Endothelial cell of umbilical vein (primary cell): ENCODE results near the gene DHRS11. TPM values are rescaled to one million over a fixed set of nuclear protein-coding genes. Genes with fewer than 3 reads are reported as not detected.

ENCODE experiments used
- BruUV-seq: library from RNA; stranded (reverse); fragments of 400-500 nt; replicated peaks from 2 replicates; lab custom pipeline; 2021; lab: Mats Ljungman, UMichigan
- CTCF ChIA-PET: fragments of 300-600, 350-600 bp; sonication (Branson Sonifier 250); formaldehyde crosslinking; loops from one replicate; lab custom pipeline; 2021; ENCODE audit warnings: antibody characterized with exemption, inconsistent platforms; lab: Charles Lee
- POLR2A ChIA-PET: fragments of 300-600, 350-600 bp; sonication (Branson Sonifier 250); formaldehyde crosslinking; loops from one replicate; lab custom pipeline; 2021; ENCODE audit warnings: antibody characterized with exemption, inconsistent platforms; lab: Charles Lee
- DNase-seq: peaks from one replicate; pipeline ENCODE4 v3.0.0-alpha.2; 2011; ENCODE audit warnings: low read depth, low spot score
- FAIRE-seq: peaks from 2 replicates; lab custom pipeline; 2011; peaks lifted over from hg19 to GRCh38; lab: Jason Lieb, UNC
- H2AFZ ChIP-seq: 2 replicates; pipeline ENCODE4 v1.6.0; 2012; ENCODE audit warnings: low read depth, low read length, control low read depth, inconsistent platforms
- H3K27ac ChIP-seq: 2 replicates; pipeline ENCODE4 v1.5.1; 2011; ENCODE audit warnings: low read depth, mild to moderate bottlenecking, control low read depth, low read length, moderate library complexity; ENCODE audit not compliant: insufficient read depth
- H3K27me3 ChIP-seq, 2 experiments: 2 replicates each; pipeline versions ENCODE4 v1.6.0 to v1.6.1; 2011; ENCODE audit warnings: low read length in 2 of 2, mixed read lengths in 1 of 2; ENCODE audit not compliant: control insufficient read depth in 2 of 2, insufficient read depth in 2 of 2
- H3K36me3 ChIP-seq, 2 experiments: 2 replicates in 1 of 2; 3 replicates in 1 of 2; pipeline ENCODE4 v1.5.1; 2011; ENCODE audit warnings: low read length in 2 of 2, mild to moderate bottlenecking in 1 of 2, moderate library complexity in 1 of 2; ENCODE audit not compliant: control insufficient read depth in 2 of 2, insufficient read depth in 2 of 2; ENCODE audit errors: extremely low read depth in 1 of 2
- H3K4me1 ChIP-seq: 3 replicates; pipeline ENCODE4 v1.5.1; 2011; ENCODE audit warnings: mild to moderate bottlenecking, low read length; ENCODE audit not compliant: control insufficient read depth, insufficient read depth; ENCODE audit errors: extremely low read depth
- H3K4me2 ChIP-seq: 2 replicates; pipeline ENCODE4 v1.6.1; 2011; ENCODE audit warnings: low read length, control low read depth, mixed read lengths; ENCODE audit not compliant: insufficient read depth
- H3K4me3 ChIP-seq, 3 experiments: fragments of 200-600 bp in 1 of 3; sonication (generic), shearing (Covaris generic) in 1 of 3; replicated peaks in 1 of 3; 2 replicates each; pipeline ENCODE4 v1.5.1; 2011 to 2016; ENCODE audit warnings: control low read depth in 3 of 3, low read length in 3 of 3, mild to moderate bottlenecking in 2 of 3, inconsistent platforms in 1 of 3, low read depth in 1 of 3, moderate library complexity in 1 of 3; ENCODE audit not compliant: insufficient read depth in 1 of 3
- H3K79me2 ChIP-seq: 2 replicates; pipeline ENCODE4 v1.6.0; 2012; ENCODE audit warnings: low read length, inconsistent platforms; ENCODE audit not compliant: control insufficient read depth, insufficient read depth
- H3K9ac ChIP-seq: replicated peaks from 2 replicates; pipeline ENCODE3; 2011; ENCODE audit warnings: low read length, control low read depth; ENCODE audit not compliant: insufficient read depth; ENCODE audit errors: extremely low read depth
- H3K9me1 ChIP-seq: replicated peaks from 3 replicates; pipeline ENCODE4 v1.6.0; 2011; ENCODE audit warnings: mild to moderate bottlenecking, low read length; ENCODE audit not compliant: control insufficient read depth, insufficient read depth; ENCODE audit errors: extremely low read depth
- H3K9me3 ChIP-seq: replicated peaks from 2 replicates; pipeline ENCODE4 v1.5.1; 2012; ENCODE audit warnings: low read length, inconsistent platforms; ENCODE audit not compliant: control insufficient read depth, insufficient read depth
- H4K20me1 ChIP-seq: replicated peaks from 2 replicates; pipeline ENCODE3; 2011; ENCODE audit warnings: mild to moderate bottlenecking, low read length; ENCODE audit not compliant: control insufficient read depth, insufficient read depth; ENCODE audit errors: extremely low read depth
- CTCF ChIP-seq, 2 donors: IDR thresholded peaks; 1 replicate in 1 of 2; 2 replicates in 1 of 2; pipeline ENCODE4 v1.5.1; 2011; ENCODE audit warnings: low read length in 2 of 2, mild to moderate bottlenecking in 2 of 2, moderate library complexity in 2 of 2, control low read depth in 1 of 2, inconsistent platforms in 1 of 2, low read depth in 1 of 2; ENCODE audit not compliant: insufficient read depth in 1 of 2; ENCODE audit errors: extremely low read depth in 1 of 2
- EZH2 ChIP-seq: IDR thresholded peaks from 2 replicates; pipeline ENCODE4 v1.6.1; 2012; ENCODE audit warnings: borderline replicate concordance, low read depth, mild to moderate bottlenecking, moderate library complexity, low read length, inconsistent platforms; ENCODE audit not compliant: severe bottlenecking
- FOS ChIP-seq: IDR thresholded peaks from 2 replicates; pipeline ENCODE4 v1.6.1; 2011; ENCODE audit warnings: mild to moderate bottlenecking, low read length, moderate library complexity, borderline replicate concordance; ENCODE audit not compliant: insufficient read depth
- GATA2 ChIP-seq: IDR thresholded peaks from 2 replicates; pipeline ENCODE4 v1.7.0; 2011; ENCODE audit warnings: low read depth, mild to moderate bottlenecking, moderate library complexity, mixed read lengths, low read length; ENCODE audit not compliant: insufficient read length, insufficient read depth
- JUN ChIP-seq: IDR thresholded peaks from 2 replicates; pipeline ENCODE4 v1.6.1; 2011; ENCODE audit warnings: borderline replicate concordance, low read depth; ENCODE audit not compliant: insufficient read length, insufficient read depth
- MAX ChIP-seq: IDR thresholded peaks from 2 replicates; pipeline ENCODE4 v1.6.1; 2011; ENCODE audit not compliant: insufficient read depth, insufficient read length
- MYC ChIP-seq: IDR thresholded peaks from one replicate; pipeline ENCODE4 v1.6.1; 2011; ENCODE audit warnings: mild to moderate bottlenecking, low read depth, low read length
- POLR2A ChIP-seq: IDR thresholded peaks from 2 replicates; pipeline ENCODE4 v1.6.1; 2012; ENCODE audit warnings: low read depth, mild to moderate bottlenecking, control low read depth, low read length
- POLR2AphosphoS5 ChIP-seq: IDR thresholded peaks from 2 replicates; pipeline ENCODE4 v1.6.1; 2012; ENCODE audit warnings: low read depth, mild to moderate bottlenecking, control low read depth, low read length, moderate library complexity; ENCODE audit not compliant: insufficient read depth
- dilution Hi-C: fragments of 300-500 bp; cut with MboI; formaldehyde crosslinking; loops from one replicate; pipeline ENCODE4 v1.15.0; 2019; ENCODE audit warnings: low sequenced_read_pairs; ENCODE audit not compliant: extremely low pct_ligation_motif_present
- intact Hi-C: fragments of 100-400 bp; cut with micrococcal nuclease; formaldehyde crosslinking; loops from one replicate; pipeline ENCODE4 v1.10.0; 2022
- polyA plus RNA-seq, 4 experiments: library from polyadenylated mRNA; depleted of rRNA in 3 of 4; stranded (reverse) in 3 of 4; unstranded in 1 of 4; fragments of >200 nt; gene quantifications; 2 replicates each; pipeline versions ENCODE4 v1.2.1 to v1.2.3, GENCODE V29; 2011 to 2012; ENCODE audit warnings: missing spikeins in 1 of 4
- total RNA-seq: library from RNA; stranded (reverse); gene quantifications from 2 replicates; pipeline ENCODE4 v1.2.3, GENCODE V29; 2021

DHRS11 gene
- total and polyA plus RNA-seq, 2 donors (not counting 3 experiments of a cell fraction or from before 2014, with no cell fraction given), result 9.8 to 15.7 TPM

- Histone ChIP-seq H3K27me3 (peaks cover 0 to 5% of the 10 kb centered on the region in 2 experiments), H3K79me2 (no peaks in the 10 kb centered on the region), H3K36me3 (no peaks in the 10 kb centered on the region), H2AFZ (no peak overlapping the region), H3K9me1 (no peaks in the 10 kb centered on the region), H4K20me1 (no peaks in the 10 kb centered on the region), H3K9ac (no peak overlapping the region), H3K27ac (no peak overlapping the region), H3K9me3 (no peaks in the 10 kb centered on the region), H3K4me2 (no peak overlapping the region), H3K4me1 (no peaks in the 10 kb centered on the region), H3K4me3 (no peak overlapping the region)
- FAIRE-seq, result no peak
- POLR2A ChIA-PET, result no interaction called here
- DNase-seq, result no peak
- intact Hi-C loops, result no loop called here
- BruUV-seq, result no TSS peak
- TF ChIP-seq GATA2 (no peak), CTCF (IDR thresholded peaks at IDR 0.05; ENCODE audit: extremely low read depth in 1 of 2, insufficient read depth in 1 of 2, low read depth in 1 of 2, low read length in 2 of 2) (no peak), JUN (no peak), MYC (no peak), FOS (no peak), EZH2 (no peak), MAX (no peak), POLR2A (no peak), POLR2AphosphoS5 (no peak)
- CTCF ChIA-PET, result interaction anchor here (0.7 to 3.2 kb wide), 4 partner anchors 10 to 757 kb away, joined by 3 to 17 read pairs (median 3); no protein-coding TSS in a partner anchor
- dilution Hi-C loops, result no loop called here
Observed at GRCh38 chr17:36616061-36617029, 24.7 kb downstream of the DHRS11 start.
